HAP-1 (cell line): ENCODE measurements around the gene MCAM.

Experiments used
- DNase-seq, 2 experiments: peaks; one replicate each; pipeline ENCODE4 v3.0.0-alpha.2; 2016 to 2020; ENCODE audit warnings: low spot score in 2 of 2
- H3K27me3 ChIP-seq: fragments of 250-450 bp; sonication (Bioruptor Pico); 2 replicates; pipeline ENCODE4 v1.5.1; 2020; ENCODE audit warnings: low read depth, mild to moderate bottlenecking, moderate library complexity
- H3K36me3 ChIP-seq: fragments of 250-450 bp; sonication (Bioruptor Pico); replicated peaks from 2 replicates; pipeline ENCODE4 v1.5.1; 2020; ENCODE audit warnings: mild to moderate bottlenecking
- H3K4me1 ChIP-seq: fragments of 250-450 bp; sonication (Bioruptor Pico); 2 replicates; pipeline ENCODE4 v1.5.1; 2020; ENCODE audit warnings: mild to moderate bottlenecking
- H3K4me3 ChIP-seq: fragments of 250-450 bp; sonication (Bioruptor Pico); 2 replicates; pipeline ENCODE4 v1.5.1; 2020; ENCODE audit warnings: mild to moderate bottlenecking, moderate library complexity
- H3K9me3 ChIP-seq: fragments of 250-450 bp; sonication (Bioruptor Pico); 2 replicates; pipeline ENCODE4 v1.5.1; 2020; ENCODE audit warnings: mild to moderate bottlenecking, moderate library complexity
- in situ Hi-C: fragments of 300-500 bp; cut with MboI; formaldehyde crosslinking; loops from 3 replicates; pipeline ENCODE4 v1.14.3; 2020; ENCODE audit warnings: low sequenced_read_pairs, inconsistent platforms, mixed read lengths

Gene MCAM

DNA sequence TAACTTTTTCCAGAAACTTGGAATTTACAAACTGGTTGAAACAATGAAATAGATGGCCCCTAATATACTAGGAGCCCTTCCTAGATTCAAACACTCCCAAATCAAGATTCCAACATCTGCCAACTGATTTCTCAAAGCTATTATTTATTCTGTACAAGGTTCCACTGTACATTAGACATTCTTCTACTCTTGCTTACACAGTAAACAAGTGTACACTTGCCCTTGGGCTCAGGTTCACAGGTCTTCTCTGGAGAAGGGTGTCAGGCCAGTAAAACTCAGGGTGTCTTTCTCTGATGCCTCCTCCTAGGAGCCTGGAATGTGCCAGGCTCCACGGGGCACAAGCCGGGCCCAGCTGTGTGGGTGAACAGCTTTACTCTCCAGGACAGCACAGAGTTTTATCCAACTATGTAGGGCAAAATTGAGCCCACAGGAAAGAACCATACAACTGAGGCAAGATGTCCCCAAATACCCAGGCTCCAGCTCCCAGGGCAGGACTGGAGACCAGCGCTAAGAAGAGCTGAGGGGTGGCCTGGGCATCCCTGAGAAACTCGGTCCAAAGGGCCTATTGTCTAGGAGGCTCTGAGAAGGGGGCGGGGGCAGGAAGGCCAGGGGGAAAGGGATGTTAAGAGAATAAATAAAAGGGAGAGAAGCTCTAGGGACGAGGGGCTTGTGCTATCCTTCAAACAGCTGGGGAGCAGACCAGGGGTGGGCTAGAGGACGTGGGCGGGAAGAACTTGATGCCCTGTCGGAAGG, 38.3 kb upstream of the MCAM start:
- Histone ChIP-seq H3K4me3 (no peak overlapping the region), H3K4me1 (peaks cover 14% of the 10 kb centered on the region), H3K27me3 (no peaks in the 10 kb centered on the region), H3K36me3 (peaks cover 15% of the 10 kb centered on the region), H3K9me3 (no peaks in the 10 kb centered on the region)
- no peak for DNase-seq
- in situ Hi-C loops: no loop called here

DNA sequence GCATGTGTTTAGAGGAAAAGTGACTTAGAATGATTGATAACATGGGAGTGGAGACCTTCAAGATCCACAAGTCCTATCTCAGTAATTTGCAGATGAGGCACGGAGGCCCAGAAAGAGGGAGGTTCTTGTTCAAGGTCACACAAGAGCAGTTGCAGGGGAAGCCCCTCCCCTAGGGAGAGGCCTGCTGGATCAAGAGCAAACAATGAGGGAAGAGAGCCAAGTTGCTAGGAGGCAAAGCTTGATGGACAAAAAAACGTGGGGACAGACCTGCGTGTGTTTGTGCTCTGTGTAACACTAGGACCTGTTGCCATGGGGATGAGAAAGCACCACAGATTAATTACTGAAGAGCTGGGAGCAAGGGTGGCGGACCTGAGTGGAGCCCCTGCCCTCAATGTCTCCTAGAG, 35.9 kb upstream of the MCAM start:
- Histone ChIP-seq H3K27me3 (no peaks in the 10 kb centered on the region), H3K4me3 (no peak overlapping the region), H3K9me3 (no peaks in the 10 kb centered on the region), H3K4me1 (peaks cover 14% of the 10 kb centered on the region), H3K36me3 (peaks cover 3% of the 10 kb centered on the region; the same call in 1 of the 2 replicates)
- in situ Hi-C loops: no loop called here
- DNase-seq: peak; percentile 78 to 82

GRCh38 chr11:119351232-119351631, 34.3 kb upstream of the MCAM start:
- in situ Hi-C loops: no loop called here
- peaks cover 10% of the 10 kb centered on the region for H3K4me1 ChIP-seq

GRCh38 chr11:119350302-119350701, 33.4 kb upstream of the MCAM start:
- peaks cover 7% of the 10 kb centered on the region for H3K4me1 ChIP-seq
- H3K4me3 ChIP-seq: no peak overlapping the region
- in situ Hi-C loops: no loop called here
- no peaks in the 10 kb centered on the region for H3K36me3 ChIP-seq
- no peaks in the 10 kb centered on the region for H3K27me3 ChIP-seq
- DNase-seq: no peak
- H3K9me3 ChIP-seq: no peaks in the 10 kb centered on the region

More at GRCh38 chr11:119351232-119351631, 34.3 kb upstream of the MCAM start:
- no peak overlapping the region for H3K4me3 ChIP-seq
- DNase-seq: no peak
- no peaks in the 10 kb centered on the region for H3K27me3 ChIP-seq
- no peaks in the 10 kb centered on the region for H3K36me3 ChIP-seq
- H3K9me3 ChIP-seq: no peaks in the 10 kb centered on the region

DNA sequence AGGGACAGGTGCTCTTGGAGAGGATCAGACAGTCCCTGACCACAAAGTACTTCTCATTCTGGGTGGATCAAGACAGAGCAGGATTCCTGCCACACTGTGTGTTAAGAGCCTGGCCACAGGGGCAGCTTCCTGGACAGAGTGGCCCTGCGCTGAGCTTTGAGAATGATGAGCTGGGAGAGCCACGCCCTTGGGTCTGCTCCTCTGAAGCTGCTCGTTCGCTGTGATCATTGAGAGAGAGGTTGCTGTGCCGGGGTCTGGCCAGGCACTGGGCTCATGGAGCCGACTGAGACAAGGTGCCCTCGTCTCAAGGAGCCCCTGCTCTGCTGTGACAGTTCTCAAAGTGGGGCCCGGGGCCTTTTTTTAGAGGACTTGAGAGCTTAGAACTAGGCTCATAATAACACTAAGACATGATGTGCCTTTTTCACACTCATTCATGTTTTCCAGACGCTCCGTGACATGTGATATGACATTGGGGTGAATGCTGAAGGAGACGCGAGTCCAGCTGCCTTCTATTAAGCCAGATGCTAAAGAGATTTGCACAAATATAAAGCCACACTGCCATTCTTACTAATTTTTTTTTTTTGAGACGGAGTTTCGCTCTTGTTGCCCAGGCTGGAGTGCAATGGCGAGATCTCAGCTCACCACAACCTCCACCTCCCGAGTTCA, 31.1 kb upstream of the MCAM start:
- DNase-seq: no peak
- no peaks in the 10 kb centered on the region for H3K27me3 ChIP-seq
- H3K4me3 ChIP-seq: no peak overlapping the region
- peaks cover 7% of the 10 kb centered on the region for H3K4me1 ChIP-seq
- no peaks in the 10 kb centered on the region for H3K9me3 ChIP-seq
- in situ Hi-C loops: no loop called here
- no peaks in the 10 kb centered on the region for H3K36me3 ChIP-seq

DNA sequence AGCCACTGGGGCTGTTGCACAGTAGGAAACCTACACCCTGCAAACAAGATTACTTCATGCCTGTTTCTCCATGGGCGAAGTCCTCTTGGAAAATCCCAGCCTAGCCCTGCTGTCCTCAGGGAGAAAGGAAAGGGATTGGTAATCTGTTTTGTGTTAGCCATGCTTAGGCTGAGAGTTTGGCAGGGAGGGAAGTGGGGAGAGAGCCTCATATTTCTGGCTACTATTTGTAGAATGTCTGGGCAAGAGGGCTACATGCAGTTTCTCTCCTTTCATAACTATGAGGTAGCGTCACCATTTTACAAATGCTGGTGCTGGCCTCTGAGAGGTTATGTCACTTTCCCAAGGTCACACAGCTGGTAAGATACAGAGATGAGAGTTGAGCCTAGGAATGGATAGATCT, 30.3 kb upstream of the MCAM start:
- H3K4me1 ChIP-seq: no peaks in the 10 kb centered on the region
- no peaks in the 10 kb centered on the region for H3K27me3 ChIP-seq
- no peak overlapping the region for H3K4me3 ChIP-seq
- in situ Hi-C loops: no loop called here
- no peak for DNase-seq
- H3K36me3 ChIP-seq: no peaks in the 10 kb centered on the region
- H3K9me3 ChIP-seq: no peaks in the 10 kb centered on the region

GRCh38 chr11:119346605-119347004, 29.7 kb upstream of the MCAM start, which contains the start of gene MFRP:
Gene MFRP (minus strand): TSS chr11:119346705. CDS start chr11:119346513, 192 bp downstream.
- no peaks in the 10 kb centered on the region for H3K27me3 ChIP-seq
- H3K4me3 ChIP-seq: no peak within 1 kb of the TSS
- no peaks in the 10 kb centered on the region for H3K36me3 ChIP-seq
- no peaks in the 10 kb centered on the region for H3K9me3 ChIP-seq
- H3K4me1 ChIP-seq: no peaks in the 10 kb centered on the region
- in situ Hi-C loops: no loop called here
- DNase-seq: no peak

GRCh38 chr11:119345685-119346084, 28.8 kb upstream of the MCAM start:
- Histone ChIP-seq H3K9me3 (no peaks in the 10 kb centered on the region), H3K4me1 (no peaks in the 10 kb centered on the region), H3K4me3 (no peak overlapping the region), H3K27me3 (no peaks in the 10 kb centered on the region), H3K36me3 (no peaks in the 10 kb centered on the region)
- in situ Hi-C loops: no loop called here
- DNase-seq: no peak

- no peaks in the 10 kb centered on the region for H3K9me3 ChIP-seq
- DNase-seq: no peak
- in situ Hi-C loops: no loop called here
- no peaks in the 10 kb centered on the region for H3K36me3 ChIP-seq
- H3K4me1 ChIP-seq: no peaks in the 10 kb centered on the region
- no peaks in the 10 kb centered on the region for H3K27me3 ChIP-seq
- H3K4me3 ChIP-seq: no peak overlapping the region
Measured at GRCh38 chr11:119344291-119345010, 27.5 kb upstream of the MCAM start.

GRCh38 chr11:119343726-119344125, 26.8 kb upstream of the MCAM start:
- H3K9me3 ChIP-seq: no peaks in the 10 kb centered on the region
- no peaks in the 10 kb centered on the region for H3K36me3 ChIP-seq
- no peaks in the 10 kb centered on the region; the same call in 1 of the 2 replicates for H3K4me1 ChIP-seq
- in situ Hi-C loops: no loop called here
- H3K4me3 ChIP-seq: no peak overlapping the region
- H3K27me3 ChIP-seq: no peaks in the 10 kb centered on the region
- no peak for DNase-seq

GRCh38 chr11:119342362-119343130, 25.6 kb upstream of the MCAM start:
- in situ Hi-C loops: no loop called here
- H3K4me1 ChIP-seq: peaks cover 10% of the 10 kb centered on the region
- peaks cover under 1% of the 10 kb centered on the region; the same call in 1 of the 2 replicates for H3K36me3 ChIP-seq
- H3K4me3 ChIP-seq: no peak overlapping the region
- DNase-seq: no peak
- no peaks in the 10 kb centered on the region for H3K27me3 ChIP-seq
- no peaks in the 10 kb centered on the region for H3K9me3 ChIP-seq

- in situ Hi-C loops: no loop called here
- Histone ChIP-seq H3K36me3 (peaks cover 5% of the 10 kb centered on the region), H3K4me3 (no peak overlapping the region), H3K4me1 (peaks cover 11% of the 10 kb centered on the region), H3K27me3 (no peaks in the 10 kb centered on the region), H3K9me3 (no peaks in the 10 kb centered on the region)
- DNase-seq: no peak
Measured at GRCh38 chr11:119342023-119342300, 25.0 kb upstream of the MCAM start.

DNA sequence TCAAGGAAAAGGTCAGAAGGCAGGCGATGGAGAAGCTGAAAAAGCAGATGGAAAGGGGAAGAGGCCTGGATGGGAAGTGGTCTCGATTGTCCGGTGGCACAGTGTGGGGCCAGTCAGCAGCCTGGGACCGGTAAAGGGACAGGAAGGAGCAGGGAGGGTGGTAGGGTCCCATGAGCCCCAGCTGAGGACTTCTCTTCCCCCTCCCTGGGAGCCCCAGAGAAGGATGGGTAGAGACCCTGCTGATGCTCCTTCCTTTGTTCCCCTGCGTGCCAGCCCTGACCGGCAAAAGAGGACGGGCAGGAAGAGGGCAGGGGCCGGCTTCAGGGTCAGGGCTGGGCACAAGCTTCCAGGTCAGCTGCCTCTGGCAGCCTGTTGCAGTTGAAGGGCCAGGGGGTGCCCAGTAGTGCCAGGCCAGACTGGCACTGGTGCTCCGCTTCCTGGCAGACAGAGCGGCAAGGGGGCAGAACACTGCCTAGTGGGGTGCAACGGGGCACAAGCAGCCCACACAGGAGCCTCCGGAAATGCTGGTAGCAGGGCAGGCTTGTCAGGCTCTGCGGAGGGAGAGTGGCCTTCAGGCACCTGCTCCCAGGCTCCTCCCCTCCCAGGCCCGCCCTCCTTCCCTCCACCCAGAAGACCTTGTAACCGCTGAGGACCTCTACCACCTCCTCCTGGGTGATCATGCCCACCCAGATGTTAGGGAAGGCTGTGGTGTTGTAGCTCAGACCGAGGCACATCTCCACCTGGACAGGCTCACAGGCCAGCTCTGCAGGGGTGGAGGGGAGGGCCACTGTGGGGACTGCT, 24.5 kb upstream of the MCAM start:
- peaks cover 9% of the 10 kb centered on the region for H3K36me3 ChIP-seq
- no peak for DNase-seq
- H3K27me3 ChIP-seq: no peaks in the 10 kb centered on the region
- in situ Hi-C loops: no loop called here
- H3K4me1 ChIP-seq: peaks cover 11% of the 10 kb centered on the region
- H3K4me3 ChIP-seq: no peak overlapping the region
- no peaks in the 10 kb centered on the region for H3K9me3 ChIP-seq
